Measurements from ENCODE around the gene PCSK2.

Gene PCSK2

GRCh38 chr20:17327185-17328148 is 100.6 kb downstream of the PCSK2 start:
- H3K4me3 ChIP-seq (ENCODE audit: low read depth, low read length): no peak overlapping the region
- TF ChIP-seq, protein P1, sequence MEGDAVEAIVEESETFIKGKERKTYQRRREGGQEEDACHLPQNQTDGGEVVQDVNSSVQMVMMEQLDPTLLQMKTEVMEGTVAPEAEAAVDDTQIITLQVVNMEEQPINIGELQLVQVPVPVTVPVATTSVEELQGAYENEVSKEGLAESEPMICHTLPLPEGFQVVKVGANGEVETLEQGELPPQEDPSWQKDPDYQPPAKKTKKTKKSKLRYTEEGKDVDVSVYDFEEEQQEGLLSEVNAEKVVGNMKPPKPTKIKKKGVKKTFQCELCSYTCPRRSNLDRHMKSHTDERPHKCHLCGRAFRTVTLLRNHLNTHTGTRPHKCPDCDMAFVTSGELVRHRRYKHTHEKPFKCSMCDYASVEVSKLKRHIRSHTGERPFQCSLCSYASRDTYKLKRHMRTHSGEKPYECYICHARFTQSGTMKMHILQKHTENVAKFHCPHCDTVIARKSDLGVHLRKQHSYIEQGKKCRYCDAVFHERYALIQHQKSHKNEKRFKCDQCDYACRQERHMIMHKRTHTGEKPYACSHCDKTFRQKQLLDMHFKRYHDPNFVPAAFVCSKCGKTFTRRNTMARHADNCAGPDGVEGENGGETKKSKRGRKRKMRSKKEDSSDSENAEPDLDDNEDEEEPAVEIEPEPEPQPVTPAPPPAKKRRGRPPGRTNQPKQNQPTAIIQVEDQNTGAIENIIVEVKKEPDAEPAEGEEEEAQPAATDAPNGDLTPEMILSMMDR (IDR thresholded peaks at IDR 0.05; ENCODE audit: low read depth, low read length): no peak

DNA sequence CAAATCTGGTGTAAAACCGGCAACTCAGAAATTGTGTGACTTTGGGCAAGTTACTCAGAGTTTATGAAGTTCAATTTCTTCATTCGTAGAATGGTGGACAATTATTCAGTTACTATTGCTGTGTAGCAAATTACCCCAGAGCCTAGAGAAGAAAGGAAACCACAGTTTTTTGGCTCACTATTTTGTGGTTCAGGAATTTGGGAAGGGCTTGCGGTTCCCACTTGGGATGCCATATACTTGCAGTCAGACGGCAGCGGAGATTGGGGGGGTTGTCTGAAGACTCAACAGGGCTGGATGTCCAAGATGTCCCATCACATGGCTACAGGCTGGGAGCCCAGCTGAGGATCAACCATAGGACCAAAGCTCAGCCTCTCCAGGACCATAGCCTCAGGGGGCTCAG is 108.1 kb downstream of the PCSK2 start:
- H3K4me3 ChIP-seq (ENCODE audit: low read depth, low read length): no peak overlapping the region
- TF ChIP-seq, protein P1 (IDR thresholded peaks at IDR 0.05; ENCODE audit: low read depth, low read length): no peak

DNA sequence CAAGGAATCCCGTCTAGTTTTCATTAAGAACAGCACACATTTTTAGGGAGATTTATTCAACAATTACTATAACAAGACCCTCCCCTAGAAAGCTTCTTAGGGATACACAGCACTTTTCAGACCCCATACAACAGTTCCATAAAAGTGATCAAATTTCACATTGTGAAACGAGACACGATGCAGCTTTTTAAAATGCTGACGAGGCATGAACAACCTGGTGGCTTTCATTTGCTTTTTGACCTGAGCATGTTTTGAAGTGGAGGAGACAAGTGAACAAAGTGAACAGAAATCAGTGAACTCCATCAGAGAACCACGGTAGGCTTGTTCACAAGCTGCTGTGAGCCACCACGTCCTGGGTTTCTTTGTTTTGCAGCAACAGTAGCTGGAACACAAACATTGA is 112.2 kb downstream of the PCSK2 start:
- TF ChIP-seq, protein P1 (IDR thresholded peaks at IDR 0.05; ENCODE audit: low read depth, low read length): no peak
- no peak overlapping the region for H3K4me3 ChIP-seq (ENCODE audit: low read depth, low read length)

- H3K4me3 ChIP-seq (ENCODE audit: low read depth, low read length): no peak overlapping the region
- TF ChIP-seq, protein P1 (IDR thresholded peaks at IDR 0.05; ENCODE audit: low read depth, low read length): no peak
These were observed 116.3 kb downstream of the PCSK2 start for GRCh38 chr20:17343091-17343490.

DNA sequence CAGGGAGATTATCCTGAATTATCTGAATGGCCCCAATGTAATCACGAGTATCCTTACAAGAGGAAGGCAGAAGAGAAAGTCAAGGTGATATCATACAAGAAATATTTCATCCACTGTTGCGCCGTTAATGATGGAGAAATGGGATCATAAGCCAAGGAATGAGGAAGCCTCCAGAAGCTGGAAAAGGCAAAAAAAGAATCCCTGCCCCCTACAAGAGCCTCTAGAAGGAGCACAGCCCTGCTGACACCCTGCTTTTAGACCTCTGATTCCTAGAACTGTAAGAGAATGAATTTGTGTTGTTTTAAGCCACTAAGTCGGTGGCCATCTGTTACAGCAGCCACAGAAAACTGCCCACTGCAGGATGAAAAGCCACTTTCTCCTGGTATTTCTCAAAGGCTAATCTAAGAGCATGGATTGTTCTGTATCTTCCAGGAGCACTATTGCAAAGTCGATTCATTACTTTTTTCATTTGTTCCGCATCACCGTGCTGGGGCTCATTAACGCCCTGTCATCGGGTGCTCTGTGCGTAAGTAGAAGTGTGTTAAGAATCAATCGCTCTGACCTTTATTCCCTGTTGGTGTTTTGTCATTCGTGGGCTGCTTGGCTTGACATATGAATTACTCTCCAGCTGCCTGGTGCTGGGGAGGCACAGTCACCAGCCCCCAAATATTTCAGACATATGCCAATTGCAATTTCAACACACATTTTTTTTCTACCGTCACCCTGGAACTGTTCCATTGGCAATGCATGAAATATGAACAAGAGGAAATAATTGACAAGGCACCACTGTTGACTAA is 117.0 kb downstream of the PCSK2 start:
- TF ChIP-seq, protein P1 (IDR thresholded peaks at IDR 0.05; ENCODE audit: low read depth, low read length): no peak
- no peak overlapping the region for H3K4me3 ChIP-seq (ENCODE audit: low read depth, low read length)

- H3K4me3 ChIP-seq (ENCODE audit: low read depth, low read length): no peak overlapping the region
- TF ChIP-seq, protein P1 (IDR thresholded peaks at IDR 0.05; ENCODE audit: low read depth, low read length): no peak
These were observed 118.0 kb downstream of the PCSK2 start for GRCh38 chr20:17344790-17345189.

DNA sequence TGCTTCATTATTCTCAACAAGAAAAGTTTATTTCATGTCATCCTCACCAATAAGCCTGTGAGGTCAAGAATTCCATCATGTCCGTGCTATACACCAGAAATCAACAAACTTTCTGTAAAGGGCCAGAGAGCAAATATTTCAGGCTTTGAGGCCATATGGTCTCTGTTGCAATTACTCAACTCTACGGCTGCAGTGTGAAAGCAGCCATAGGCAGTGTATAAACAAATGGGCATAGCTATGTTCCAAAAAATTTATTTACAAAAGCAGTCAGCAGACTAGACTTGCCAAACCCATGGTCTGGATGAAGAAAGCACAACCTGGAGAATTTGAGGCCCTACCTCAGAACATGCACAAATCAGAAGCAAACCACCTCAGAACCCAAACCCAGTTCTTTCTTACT is 118.5 kb downstream of the PCSK2 start:
- no peak overlapping the region for H3K4me3 ChIP-seq (ENCODE audit: low read depth, low read length)
- TF ChIP-seq, protein P1 (IDR thresholded peaks at IDR 0.05; ENCODE audit: low read depth, low read length): no peak
